HepG2 (cell line): ENCODE results near the gene RRP9. TPM values are rescaled to one million over a fixed set of nuclear protein-coding genes. Genes with fewer than 3 reads are reported as not detected.
A peak's percentile ranks its signal among the peaks of the same experiment; 100 is the strongest.

ENCODE experiments used
- ATAC-seq: fragments of 200-7000 bp; cut with Tn5 transposase; 3 replicates; pipeline ENCODE4 v1.9.1; 2020; ENCODE audit warnings: mild to moderate bottlenecking, moderate library complexity
- BruUV-seq: library from RNA; stranded (reverse); fragments of 400-500 nt; replicated peaks from 2 replicates; lab custom pipeline; 2021; lab: Mats Ljungman, UMichigan
- CTCF ChIA-PET: fragments of 300-600 bp; formaldehyde crosslinking; extraction: SDS; loops from one replicate; lab custom pipeline; 2021; ENCODE audit warnings: low total read pairs, inconsistent platforms, low intra/inter-chr PET ratio; lab: Yijun Ruan, JAX
- POLR2A ChIA-PET: fragments of 350-600 bp; sonication (Branson Sonifier 250); formaldehyde crosslinking; loops from one replicate; lab custom pipeline; 2020; ENCODE audit warnings: antibody characterized with exemption, inconsistent platforms; lab: Yijun Ruan, JAX
- DNase-seq: peaks from one replicate; pipeline ENCODE4 v3.0.0-alpha.2; 2015; ENCODE audit warnings: low spot score
- FAIRE-seq: peaks from 3 replicates; lab custom pipeline; 2011; peaks lifted over from hg19 to GRCh38; lab: Jason Lieb, UNC
- H2AFZ ChIP-seq: one replicate; pipeline ENCODE4 v1.6.1; 2011; ENCODE audit warnings: low read length, inconsistent platforms
- H3K27ac ChIP-seq: fragments of 300-600 bp; 3 replicates; pipeline ENCODE4 v1.8.0; 2011; ENCODE audit warnings: mixed run types, mild to moderate bottlenecking, mixed read lengths, low read length, inconsistent platforms; ENCODE audit not compliant: insufficient read depth; ENCODE audit errors: extremely low read length
- H3K27me3 ChIP-seq, 2 experiments: fragments of 200-600 bp in 1 of 2; 2 replicates in 1 of 2; 3 replicates in 1 of 2; pipeline versions ENCODE4 v1.6.0 to v1.8.0; 2011; ENCODE audit warnings: low read length in 2 of 2, mild to moderate bottlenecking in 2 of 2, moderate library complexity in 2 of 2, inconsistent platforms in 1 of 2; ENCODE audit not compliant: insufficient read depth in 2 of 2, control insufficient read depth in 1 of 2
- H3K36me3 ChIP-seq, 2 experiments: fragments of 200-600 bp in 1 of 2; replicated peaks in 1 of 2; 2 replicates in 1 of 2; 3 replicates in 1 of 2; pipeline versions ENCODE4 v1.5.1 to v1.8.0; 2011; ENCODE audit warnings: low read length in 2 of 2, inconsistent platforms in 1 of 2; ENCODE audit not compliant: insufficient read depth in 2 of 2, control insufficient read depth in 1 of 2
- H3K4me1 ChIP-seq: 2 replicates; pipeline ENCODE4 v1.5.1; 2012; ENCODE audit warnings: low read length, inconsistent platforms; ENCODE audit not compliant: insufficient read depth
- H3K4me2 ChIP-seq: 2 replicates; pipeline ENCODE4 v1.6.0; 2011; ENCODE audit warnings: low read depth, low read length, inconsistent platforms
- H3K4me3 ChIP-seq, 3 experiments: fragments of 200-600 bp in 1 of 3; sonication (generic), shearing (Covaris generic) in 1 of 3; replicated peaks in 1 of 3; 2 replicates each; pipeline ENCODE4 v1.5.1; 2011 to 2016; ENCODE audit warnings: low read length in 3 of 3, inconsistent platforms in 2 of 3, low read depth in 2 of 3, mild to moderate bottlenecking in 2 of 3, control low read depth in 1 of 3, mixed read lengths in 1 of 3; ENCODE audit not compliant: insufficient read depth in 1 of 3
- H3K79me2 ChIP-seq: one replicate; pipeline ENCODE4 v1.6.1; 2011; ENCODE audit warnings: low read length, inconsistent platforms; ENCODE audit not compliant: insufficient read depth
- H3K9ac ChIP-seq: 2 replicates; pipeline ENCODE4 v1.6.0; 2011; ENCODE audit warnings: mild to moderate bottlenecking, low read depth, low read length, inconsistent platforms; ENCODE audit not compliant: insufficient read depth
- H3K9me3 ChIP-seq: 2 replicates; pipeline ENCODE4 v1.5.1; 2012; ENCODE audit warnings: mild to moderate bottlenecking, low read length
- H4K20me1 ChIP-seq: 2 replicates; pipeline ENCODE4 v1.6.0; 2011; ENCODE audit warnings: inconsistent platforms, mild to moderate bottlenecking, low read length, moderate library complexity; ENCODE audit not compliant: insufficient read depth
- CREM ChIP-seq, 2 experiments: sonication (generic) in 1 of 2; formaldehyde crosslinking in 1 of 2; IDR thresholded peaks; 2 replicates each; pipeline versions ENCODE4 v1.4.0 to v1.6.1; 2016 to 2020; ENCODE audit warnings: antibody characterized with exemption in 1 of 2, mild to moderate bottlenecking in 1 of 2, missing genetic modification reagents in 1 of 2
- NCOA1 ChIP-seq: sonication (generic); formaldehyde crosslinking; IDR thresholded peaks from 2 replicates; pipeline ENCODE4 v1.9.0; 2021; ENCODE audit warnings: missing genetic modification reagents
- SIN3B ChIP-seq: fragments of 150-350 bp; IDR thresholded peaks from 2 replicates; pipeline ENCODE4 v1.6.1; 2014; ENCODE audit warnings: low read length
- XBP1 ChIP-seq: sonication (generic); formaldehyde crosslinking; IDR thresholded peaks from 2 replicates; pipeline ENCODE4 v1.5.0; 2020; ENCODE audit warnings: missing genetic modification reagents
- ZFY ChIP-seq: sonication (generic); formaldehyde crosslinking; IDR thresholded peaks from 2 replicates; pipeline ENCODE4 v1.4.0; 2020; ENCODE audit warnings: missing genetic modification reagents
- WGBS: methylation state at CpG from one replicate; pipeline ENCODE4 v1.1.6; 2017; ENCODE audit warnings: low lambda C conversion rate; 5-methylcytosine and 5-hydroxymethylcytosine counted together
- in situ Hi-C: cut with HindIII; loops from 2 replicates; pipeline ENCODE4 v1.10.0; 2017; ENCODE audit warnings: low pct_unique_long_range_greater_than_20kb; ENCODE audit not compliant: extremely low pct_ligation_motif_present
- intact Hi-C: fragments of 100-400 bp; cut with micrococcal nuclease; formaldehyde crosslinking; loops from one replicate; pipeline ENCODE4 v1.10.0; 2022; ENCODE audit not compliant: unreplicated experiment
- polyA plus RNA-seq, 8 experiments: library from polyadenylated mRNA; depleted of rRNA in 3 of 8; stranded (reverse) in 7 of 8; unstranded in 1 of 8; fragments of >200 nt; fragmentation: Illumina TruSeq in 4 of 8; extraction: Trizol in 4 of 8; gene quantifications; 2 replicates each; pipeline versions ENCODE4 v1.2.1 to v1.2.3, GENCODE V29; 2011 to 2016; ENCODE audit warnings: low read depth in 4 of 8, missing spikeins in 1 of 8, mixed read lengths in 1 of 8; ENCODE audit not compliant: insufficient read depth in 1 of 8
- total RNA-seq, 5 experiments: library from RNA; depleted of rRNA; stranded (reverse); fragments of >200 nt; fragmentation: Illumina TruSeq; extraction: Trizol; gene quantifications; 2 replicates each; pipeline ENCODE4 v1.2.3, GENCODE V29; 2016; ENCODE audit warnings: low read depth in 1 of 5
- TF ChIP-seq, protein P1 (sequence below): sonication (generic); formaldehyde crosslinking; IDR thresholded peaks from 2 replicates; pipeline ENCODE4 v1.5.0; 2020; ENCODE audit warnings: missing genetic modification reagents, mild to moderate bottlenecking, borderline replicate concordance
- TF ChIP-seq, protein P2 (sequence below): sonication (generic); formaldehyde crosslinking; IDR thresholded peaks from 2 replicates; pipeline ENCODE4 v1.4.0; 2020; ENCODE audit warnings: mild to moderate bottlenecking, missing genetic modification reagents
- TF ChIP-seq, protein P3 (sequence below): IDR thresholded peaks from 2 replicates; pipeline ENCODE4 v1.6.1; 2016

Gene RRP9
- total and polyA plus RNA-seq, 2 of the 13 experiments (the other 11 are each of a cell fraction or from before 2014, with no cell fraction given), result 14.8 to 44.0 TPM

DNA sequence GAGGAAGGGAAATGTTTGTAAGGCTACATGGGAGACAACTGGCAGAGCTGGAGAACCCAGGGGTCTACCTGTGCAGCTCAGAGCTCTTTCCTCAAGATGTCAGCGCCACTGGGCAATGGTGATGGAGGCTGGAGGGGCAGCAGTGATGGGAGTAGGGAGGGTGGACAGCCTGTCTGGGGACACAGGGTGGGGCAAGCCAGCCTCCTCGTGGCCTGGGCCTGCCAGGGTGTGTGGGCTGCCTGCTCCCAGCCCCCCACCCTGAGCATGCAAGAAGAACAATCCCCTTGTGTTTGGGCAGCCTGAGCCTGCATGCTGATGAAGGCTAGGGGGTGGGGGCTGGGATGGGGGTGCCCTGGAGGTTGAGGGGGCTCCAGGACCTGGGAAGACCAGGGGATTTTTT is 24.3 kb upstream of the RRP9 start:
- no peak for TF ChIP-seq CREM (IDR thresholded peaks at IDR 0.05)
- no peak for TF ChIP-seq CREM (CRISPR knock-in tag; IDR thresholded peaks at IDR 0.05)
- TF ChIP-seq NCOA1, result no peak
- TF ChIP-seq, protein P1, sequence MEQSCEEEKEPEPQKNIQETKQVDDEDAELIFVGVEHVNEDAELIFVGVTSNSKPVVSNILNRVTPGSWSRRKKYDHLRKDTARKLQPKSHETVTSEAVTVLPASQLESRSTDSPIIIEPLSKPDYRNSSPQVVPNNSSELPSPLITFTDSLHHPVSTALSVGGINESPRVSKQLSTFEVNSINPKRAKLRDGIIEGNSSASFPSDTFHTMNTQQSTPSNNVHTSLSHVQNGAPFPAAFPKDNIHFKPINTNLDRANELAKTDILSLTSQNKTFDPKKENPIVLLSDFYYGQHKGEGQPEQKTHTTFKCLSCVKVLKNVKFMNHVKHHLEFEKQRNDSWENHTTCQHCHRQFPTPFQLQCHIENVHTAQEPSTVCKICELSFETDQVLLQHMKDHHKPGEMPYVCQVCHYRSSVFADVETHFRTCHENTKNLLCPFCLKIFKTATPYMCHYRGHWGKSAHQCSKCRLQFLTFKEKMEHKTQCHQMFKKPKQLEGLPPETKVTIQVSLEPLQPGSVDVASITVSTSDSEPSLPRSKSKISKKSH (CRISPR knock-in tag), result no peak
- TF ChIP-seq SIN3B, result no peak
- TF ChIP-seq, protein P2, sequence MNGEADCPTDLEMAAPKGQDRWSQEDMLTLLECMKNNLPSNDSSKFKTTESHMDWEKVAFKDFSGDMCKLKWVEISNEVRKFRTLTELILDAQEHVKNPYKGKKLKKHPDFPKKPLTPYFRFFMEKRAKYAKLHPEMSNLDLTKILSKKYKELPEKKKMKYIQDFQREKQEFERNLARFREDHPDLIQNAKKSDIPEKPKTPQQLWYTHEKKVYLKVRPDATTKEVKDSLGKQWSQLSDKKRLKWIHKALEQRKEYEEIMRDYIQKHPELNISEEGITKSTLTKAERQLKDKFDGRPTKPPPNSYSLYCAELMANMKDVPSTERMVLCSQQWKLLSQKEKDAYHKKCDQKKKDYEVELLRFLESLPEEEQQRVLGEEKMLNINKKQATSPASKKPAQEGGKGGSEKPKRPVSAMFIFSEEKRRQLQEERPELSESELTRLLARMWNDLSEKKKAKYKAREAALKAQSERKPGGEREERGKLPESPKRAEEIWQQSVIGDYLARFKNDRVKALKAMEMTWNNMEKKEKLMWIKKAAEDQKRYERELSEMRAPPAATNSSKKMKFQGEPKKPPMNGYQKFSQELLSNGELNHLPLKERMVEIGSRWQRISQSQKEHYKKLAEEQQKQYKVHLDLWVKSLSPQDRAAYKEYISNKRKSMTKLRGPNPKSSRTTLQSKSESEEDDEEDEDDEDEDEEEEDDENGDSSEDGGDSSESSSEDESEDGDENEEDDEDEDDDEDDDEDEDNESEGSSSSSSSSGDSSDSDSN (CRISPR knock-in tag), result no peak
- no peak for TF ChIP-seq XBP1 (CRISPR knock-in tag)
- TF ChIP-seq, protein P3, sequence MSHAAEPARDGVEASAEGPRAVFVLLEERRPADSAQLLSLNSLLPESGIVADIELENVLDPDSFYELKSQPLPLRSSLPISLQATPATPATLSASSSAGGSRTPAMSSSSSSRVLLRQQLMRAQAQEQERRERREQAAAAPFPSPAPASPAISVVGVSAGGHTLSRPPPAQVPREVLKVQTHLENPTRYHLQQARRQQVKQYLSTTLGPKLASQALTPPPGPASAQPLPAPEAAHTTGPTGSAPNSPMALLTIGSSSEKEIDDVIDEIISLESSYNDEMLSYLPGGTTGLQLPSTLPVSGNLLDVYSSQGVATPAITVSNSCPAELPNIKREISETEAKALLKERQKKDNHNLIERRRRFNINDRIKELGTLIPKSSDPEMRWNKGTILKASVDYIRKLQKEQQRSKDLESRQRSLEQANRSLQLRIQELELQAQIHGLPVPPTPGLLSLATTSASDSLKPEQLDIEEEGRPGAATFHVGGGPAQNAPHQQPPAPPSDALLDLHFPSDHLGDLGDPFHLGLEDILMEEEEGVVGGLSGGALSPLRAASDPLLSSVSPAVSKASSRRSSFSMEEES (CRISPR knock-in tag), result no peak
- no peak for TF ChIP-seq ZFY (CRISPR knock-in tag)
- TF ChIP-seq, all 625 proteins: peak for 0
- Histone ChIP-seq H3K4me3 (peak overlapping the region in 2 of 3 experiments; percentile 72 to 89; a peak in 2 of 6 replicates), H3K27ac (no peak overlapping the region), H2AFZ (no peak overlapping the region), H3K9ac (peak overlapping the region; percentile 89; the same call in 1 of the 2 replicates), H4K20me1 (no peaks in the 10 kb centered on the region), H3K4me2 (peak overlapping the region; percentile 99), H3K27me3 (no peaks in the 10 kb centered on the region), H3K79me2 (peaks cover 3% of the 10 kb centered on the region), H3K4me1 (peaks cover 88% of the 10 kb centered on the region), H3K9me3 (no peaks in the 10 kb centered on the region), H3K36me3 (peaks cover 0 to 3% of the 10 kb centered on the region in 2 experiments; a peak in 1 of 5 replicates)
- CTCF ChIA-PET, result no interaction called here
- DNase-seq (no peak), ATAC-seq (no peak), FAIRE-seq (no peak)
- intact Hi-C loops (no loop called here), in situ Hi-C loops (no loop called here)
- POLR2A ChIA-PET, result interaction anchor here (0.6 to 6.8 kb wide), 4 partner anchors 9 to 30 kb away, joined by 3 to 80 read pairs (median 36); partner anchors contain the start of genes ABHD14A, ACY1, PARP3 and RPL29
- WGBS, result 60% methylated on average over 2 of the region's 2 CpGs
- no TSS peak for BruUV-seq
